HAP-1 (cell line): ENCODE results near the gene TMEM178A.

Source experiments
- DNase-seq, 2 experiments: peaks; one replicate each; pipeline ENCODE4 v3.0.0-alpha.2; 2016 to 2020; ENCODE audit warnings: low spot score in 2 of 2
- H3K27me3 ChIP-seq: fragments of 250-450 bp; sonication (Bioruptor Pico); 2 replicates; pipeline ENCODE4 v1.5.1; 2020; ENCODE audit warnings: low read depth, mild to moderate bottlenecking, moderate library complexity
- H3K36me3 ChIP-seq: fragments of 250-450 bp; sonication (Bioruptor Pico); replicated peaks from 2 replicates; pipeline ENCODE4 v1.5.1; 2020; ENCODE audit warnings: mild to moderate bottlenecking
- H3K4me1 ChIP-seq: fragments of 250-450 bp; sonication (Bioruptor Pico); 2 replicates; pipeline ENCODE4 v1.5.1; 2020; ENCODE audit warnings: mild to moderate bottlenecking
- H3K4me3 ChIP-seq: fragments of 250-450 bp; sonication (Bioruptor Pico); 2 replicates; pipeline ENCODE4 v1.5.1; 2020; ENCODE audit warnings: mild to moderate bottlenecking, moderate library complexity
- H3K9me3 ChIP-seq: fragments of 250-450 bp; sonication (Bioruptor Pico); 2 replicates; pipeline ENCODE4 v1.5.1; 2020; ENCODE audit warnings: mild to moderate bottlenecking, moderate library complexity
- in situ Hi-C: fragments of 300-500 bp; cut with MboI; formaldehyde crosslinking; loops from 3 replicates; pipeline ENCODE4 v1.14.3; 2020; ENCODE audit warnings: low sequenced_read_pairs, inconsistent platforms, mixed read lengths

The TMEM178A gene

GRCh38 chr2:39696101-39696553 is 30.4 kb downstream of the TMEM178A start:
- Histone ChIP-seq H3K36me3 (no peaks in the 10 kb centered on the region), H3K4me3 (no peak overlapping the region), H3K27me3 (no peaks in the 10 kb centered on the region), H3K9me3 (no peaks in the 10 kb centered on the region), H3K4me1 (peaks cover 12% of the 10 kb centered on the region)
- in situ Hi-C loops, result no loop called here
- DNase-seq, result peak in 1 of 2 experiments; percentile 47

DNA sequence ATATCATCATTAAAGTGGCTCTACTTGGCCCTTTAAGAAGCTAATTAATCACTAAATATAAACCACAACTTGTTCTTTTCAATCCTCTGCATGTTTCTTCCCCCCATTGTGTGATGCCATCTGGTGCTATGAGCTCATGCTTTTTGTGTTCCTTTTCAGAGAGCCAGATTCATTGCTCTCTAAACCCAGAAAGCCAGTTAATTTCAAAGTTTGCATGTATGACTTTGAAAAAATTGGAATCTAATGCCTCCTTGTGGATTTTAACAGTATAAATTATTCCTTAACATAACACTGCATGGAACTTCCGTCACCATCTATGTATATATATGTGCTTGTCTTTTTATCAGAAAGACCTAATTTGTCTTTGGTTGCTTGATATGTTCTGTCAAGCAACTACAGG is 31.1 kb downstream of the TMEM178A start:
- Histone ChIP-seq H3K36me3 (no peaks in the 10 kb centered on the region), H3K27me3 (no peaks in the 10 kb centered on the region), H3K4me3 (no peak overlapping the region), H3K4me1 (peaks cover 12% of the 10 kb centered on the region), H3K9me3 (0 out of 2 replicates have a peak, but pooled peaks cover 4% of the 10 kb centered on the region)
- in situ Hi-C loops, result no loop called here
- DNase-seq, result peak in 1 of 2 experiments; percentile 48

GRCh38 chr2:39697454-39697853 is 31.7 kb downstream of the TMEM178A start:
- Histone ChIP-seq H3K27me3 (no peaks in the 10 kb centered on the region), H3K4me3 (no peak overlapping the region), H3K36me3 (no peaks in the 10 kb centered on the region), H3K4me1 (peaks cover 12% of the 10 kb centered on the region), H3K9me3 (0 out of 2 replicates have a peak, but pooled peaks cover 10% of the 10 kb centered on the region)
- in situ Hi-C loops, result no loop called here
- no peak for DNase-seq

DNA sequence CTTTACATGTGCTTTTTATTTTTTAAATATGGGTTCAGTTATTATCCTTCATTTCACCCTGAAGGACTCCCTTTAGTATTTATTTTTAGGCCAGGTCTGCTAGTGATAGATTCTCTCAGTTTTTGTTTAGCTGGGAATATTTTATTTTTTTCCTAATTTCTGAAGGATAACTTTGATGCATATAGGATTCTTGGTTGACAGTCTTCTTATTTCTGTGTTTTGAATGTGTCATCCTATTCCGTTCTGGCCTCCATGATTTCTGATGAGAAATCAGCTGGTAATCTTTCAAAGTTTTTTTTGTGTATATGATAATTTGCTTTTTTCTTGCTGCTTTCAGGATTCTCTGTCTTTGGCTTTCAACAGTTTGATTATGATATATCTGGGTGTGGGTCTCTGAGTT is 35.4 kb downstream of the TMEM178A start:
- no peaks in the 10 kb centered on the region for H3K36me3 ChIP-seq
- H3K27me3 ChIP-seq, result no peaks in the 10 kb centered on the region
- DNase-seq, result no peak
- in situ Hi-C loops, result no loop called here
- H3K4me3 ChIP-seq, result no peak overlapping the region
- peaks cover 9% of the 10 kb centered on the region for H3K4me1 ChIP-seq
- 0 out of 2 replicates have a peak, but pooled peaks cover 10% of the 10 kb centered on the region for H3K9me3 ChIP-seq

DNA sequence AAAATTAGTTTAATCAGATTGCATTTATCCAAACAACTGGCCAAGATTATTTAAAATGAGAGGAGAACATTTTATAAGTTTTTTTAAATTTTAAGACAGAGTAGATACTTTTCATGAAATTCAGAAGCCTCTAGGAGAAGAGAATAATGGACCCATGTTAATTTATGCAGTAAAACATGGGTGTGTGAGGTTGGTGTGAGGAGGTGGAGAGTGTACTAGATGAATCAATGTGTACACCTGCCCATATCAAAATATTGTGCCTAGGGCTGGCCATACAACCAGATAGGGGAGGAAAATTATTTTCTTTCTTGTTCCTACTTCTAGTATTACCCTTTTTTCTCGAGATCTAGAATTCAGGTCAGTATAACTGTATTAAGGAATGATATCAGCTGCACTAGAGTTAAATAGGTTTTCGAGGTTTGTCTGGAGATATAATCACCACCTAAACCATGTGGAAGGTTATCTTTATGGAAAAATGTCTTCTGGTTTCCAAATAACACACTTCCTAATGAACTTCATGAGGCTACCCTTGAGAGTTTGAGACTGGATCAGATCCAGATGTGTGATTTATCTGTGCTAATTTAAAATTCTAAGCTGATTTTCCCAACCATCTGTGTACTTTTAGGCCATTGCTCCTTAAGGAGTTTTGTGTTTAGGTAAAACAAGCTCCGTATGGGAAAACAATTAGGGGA is 37.6 kb downstream of the TMEM178A start:
- H3K36me3 ChIP-seq, result no peaks in the 10 kb centered on the region
- 0 out of 2 replicates have a peak, but pooled peaks cover 10% of the 10 kb centered on the region for H3K9me3 ChIP-seq
- in situ Hi-C loops, result no loop called here
- no peaks in the 10 kb centered on the region for H3K27me3 ChIP-seq
- DNase-seq, result no peak
- H3K4me1 ChIP-seq, result no peaks in the 10 kb centered on the region; the same call in 1 of the 2 replicates
- no peak overlapping the region for H3K4me3 ChIP-seq

GRCh38 chr2:39704540-39704939 is 38.8 kb downstream of the TMEM178A start:
- H3K36me3 ChIP-seq, result no peaks in the 10 kb centered on the region
- no peaks in the 10 kb centered on the region for H3K4me1 ChIP-seq
- 0 out of 2 replicates have a peak, but pooled peaks cover 10% of the 10 kb centered on the region for H3K9me3 ChIP-seq
- no peak overlapping the region for H3K4me3 ChIP-seq
- DNase-seq, result no peak
- no peaks in the 10 kb centered on the region for H3K27me3 ChIP-seq
- in situ Hi-C loops, result no loop called here

GRCh38 chr2:39705638-39706037 is 39.9 kb downstream of the TMEM178A start:
- H3K4me3 ChIP-seq, result no peak overlapping the region
- no peaks in the 10 kb centered on the region for H3K4me1 ChIP-seq
- in situ Hi-C loops, result no loop called here
- no peaks in the 10 kb centered on the region for H3K27me3 ChIP-seq
- no peaks in the 10 kb centered on the region for H3K36me3 ChIP-seq
- H3K9me3 ChIP-seq, result 0 out of 2 replicates have a peak, but pooled peaks cover 10% of the 10 kb centered on the region
- no peak for DNase-seq

DNA sequence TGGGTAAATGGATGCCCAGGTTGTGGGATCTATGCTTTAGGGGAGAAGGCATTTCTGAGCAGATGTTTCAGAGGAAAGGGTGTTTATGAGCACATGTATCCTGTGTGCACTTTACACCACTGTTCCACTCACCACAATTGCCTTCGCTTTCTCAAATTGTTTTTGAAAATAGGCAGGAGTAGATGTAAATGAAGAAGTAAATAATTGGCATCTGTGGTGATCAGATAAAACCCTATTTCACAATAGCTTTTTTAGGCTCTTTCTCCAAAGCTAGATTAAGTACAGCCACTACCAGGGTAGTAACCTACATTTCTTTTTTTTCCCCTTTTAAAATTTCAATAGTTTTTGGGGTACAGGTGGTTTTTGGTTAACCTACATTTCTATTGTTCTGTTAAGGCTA is 40.6 kb downstream of the TMEM178A start:
- Histone ChIP-seq H3K4me1 (no peaks in the 10 kb centered on the region), H3K9me3 (0 out of 2 replicates have a peak, but pooled peaks cover 10% of the 10 kb centered on the region), H3K27me3 (no peaks in the 10 kb centered on the region), H3K4me3 (no peak overlapping the region), H3K36me3 (no peaks in the 10 kb centered on the region)
- in situ Hi-C loops, result no loop called here
- DNase-seq, result no peak

- no peaks in the 10 kb centered on the region for H3K36me3 ChIP-seq
- H3K27me3 ChIP-seq, result no peaks in the 10 kb centered on the region
- no peak for DNase-seq
- H3K9me3 ChIP-seq, result 0 out of 2 replicates have a peak, but pooled peaks cover 5% of the 10 kb centered on the region
- H3K4me1 ChIP-seq, result no peaks in the 10 kb centered on the region
- in situ Hi-C loops, result no loop called here
- no peak overlapping the region for H3K4me3 ChIP-seq
Observed at GRCh38 chr2:39706945-39707344, 41.2 kb downstream of the TMEM178A start.

DNA sequence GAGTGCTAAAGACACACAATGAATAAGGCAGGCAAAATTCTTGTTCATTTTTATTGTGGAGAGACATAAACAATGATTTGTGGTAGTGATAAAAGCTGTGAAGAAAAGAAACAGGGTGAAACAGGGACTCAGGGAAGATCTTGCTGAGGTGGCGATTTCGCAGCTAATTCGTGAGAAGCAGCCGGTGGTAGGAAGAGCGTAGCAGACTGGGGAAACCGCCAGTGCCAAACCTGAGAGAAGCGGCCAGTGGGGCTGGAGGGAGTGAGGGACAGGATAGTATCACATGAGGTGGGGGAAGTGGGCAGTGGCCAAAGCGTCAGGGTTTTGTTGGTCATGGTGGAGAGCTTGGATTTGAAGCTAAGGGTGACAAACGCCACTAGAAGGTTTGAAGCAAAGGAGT is 42.3 kb downstream of the TMEM178A start:
- Histone ChIP-seq H3K4me1 (no peaks in the 10 kb centered on the region), H3K4me3 (no peak overlapping the region), H3K36me3 (no peaks in the 10 kb centered on the region), H3K27me3 (no peaks in the 10 kb centered on the region), H3K9me3 (no peaks in the 10 kb centered on the region)
- in situ Hi-C loops, result no loop called here
- no peak for DNase-seq

DNA sequence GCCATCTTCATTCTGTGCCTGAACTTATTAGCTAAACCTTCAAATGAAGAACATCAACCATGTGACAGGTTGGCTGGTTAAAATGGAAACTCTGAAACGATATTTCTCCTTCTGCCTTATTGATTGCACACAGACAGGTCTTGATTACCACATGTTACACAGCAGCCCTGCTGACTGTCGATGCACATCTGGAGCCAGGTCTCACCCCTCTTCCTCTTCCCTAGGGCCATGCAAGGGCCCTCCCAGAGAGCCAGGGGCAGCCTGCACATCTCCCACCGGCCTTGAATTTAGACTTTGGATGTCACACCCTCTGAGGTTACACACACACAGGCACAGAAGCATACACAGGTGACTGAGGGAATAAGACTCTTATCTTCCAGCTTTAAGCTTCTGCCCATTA is 45.1 kb downstream of the TMEM178A start:
- Histone ChIP-seq H3K4me3 (no peak overlapping the region), H3K9me3 (no peaks in the 10 kb centered on the region), H3K27me3 (no peaks in the 10 kb centered on the region), H3K4me1 (peaks cover 15% of the 10 kb centered on the region), H3K36me3 (no peaks in the 10 kb centered on the region)
- in situ Hi-C loops, result no loop called here
- no peak for DNase-seq

DNA sequence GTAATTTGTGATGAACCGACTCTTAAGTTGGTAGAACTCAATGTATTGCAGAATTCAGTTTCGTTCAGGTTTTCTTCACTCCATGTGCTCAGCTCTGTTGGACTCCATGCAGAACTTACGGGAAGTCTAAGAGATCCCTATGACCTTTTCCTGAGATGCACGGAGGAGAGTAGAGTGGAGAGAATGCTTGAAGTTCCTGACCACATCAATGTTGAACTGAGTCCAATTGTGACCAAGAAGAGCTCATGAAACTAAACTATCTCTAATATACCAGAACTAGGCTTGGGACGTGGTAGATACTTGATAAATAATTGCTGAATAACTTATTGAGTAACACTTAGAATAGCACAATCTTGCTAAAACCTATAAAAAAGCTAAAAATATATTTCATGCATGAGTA is 47.2 kb downstream of the TMEM178A start:
- no peak overlapping the region for H3K4me3 ChIP-seq
- no peaks in the 10 kb centered on the region for H3K9me3 ChIP-seq
- peaks cover 22% of the 10 kb centered on the region for H3K4me1 ChIP-seq
- no peaks in the 10 kb centered on the region for H3K27me3 ChIP-seq
- no peak for DNase-seq
- no peaks in the 10 kb centered on the region for H3K36me3 ChIP-seq
- in situ Hi-C loops, result no loop called here

DNA sequence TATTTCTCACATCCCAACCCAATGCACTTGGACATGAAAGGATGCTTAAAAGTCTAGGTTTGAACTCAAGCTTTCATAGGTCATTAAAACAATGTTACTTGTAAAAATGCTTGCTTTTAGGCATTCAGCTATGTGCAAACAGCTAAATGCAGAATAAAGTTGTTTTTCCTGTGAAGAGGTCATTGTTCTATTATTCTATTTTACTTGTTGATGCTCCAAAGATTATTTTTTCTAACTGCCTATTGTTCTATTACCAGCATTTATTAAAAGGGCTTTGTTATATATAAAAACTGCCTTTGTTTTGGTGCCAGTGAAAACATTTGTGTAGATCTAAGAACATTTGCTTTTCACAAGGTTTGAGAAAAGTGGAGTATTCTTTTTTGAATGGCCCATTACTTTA is 49.4 kb downstream of the TMEM178A start:
- Histone ChIP-seq H3K9me3 (no peaks in the 10 kb centered on the region), H3K4me3 (no peak overlapping the region), H3K27me3 (no peaks in the 10 kb centered on the region), H3K36me3 (no peaks in the 10 kb centered on the region), H3K4me1 (peaks cover 22% of the 10 kb centered on the region)
- in situ Hi-C loops, result no loop called here
- DNase-seq, result peak in 1 of 2 experiments; percentile 46

DNA sequence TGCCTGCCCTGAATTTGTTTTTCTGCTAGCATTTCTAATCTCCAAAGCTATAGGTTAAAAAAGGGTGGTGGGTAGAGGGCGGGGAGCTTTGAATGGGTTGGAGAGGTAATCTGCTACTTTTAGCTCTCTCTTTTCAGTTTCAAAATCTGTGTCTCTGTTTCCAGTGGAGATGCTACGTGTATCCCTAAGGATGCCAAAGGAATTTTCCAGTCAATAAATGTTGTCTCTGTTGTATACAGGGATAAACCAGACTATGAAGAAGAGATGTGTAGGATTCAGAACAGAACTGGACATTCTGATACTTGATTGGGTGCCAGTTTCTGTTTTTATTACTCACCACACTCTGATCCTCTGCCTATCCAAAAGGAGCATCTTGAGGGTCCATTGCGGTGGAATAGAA is 50.1 kb downstream of the TMEM178A start:
- peaks cover 28% of the 10 kb centered on the region for H3K4me1 ChIP-seq
- DNase-seq, result no peak
- H3K9me3 ChIP-seq, result no peaks in the 10 kb centered on the region
- H3K27me3 ChIP-seq, result no peaks in the 10 kb centered on the region
- no peak overlapping the region for H3K4me3 ChIP-seq
- no peaks in the 10 kb centered on the region for H3K36me3 ChIP-seq
- in situ Hi-C loops, result no loop called here
